RPMI7951 (cell line): ENCODE data around the gene CFAP57. TPM values are rescaled to one million over a fixed set of nuclear protein-coding genes. Genes with fewer than 3 reads are reported as not detected.
"Not testable (repeated sequence)": the region's sequence is repeated elsewhere in the genome, so short reads cannot be mapped to it uniquely, and the experiment has no call there.

Experiments
- DNase-seq: peaks from one replicate; pipeline ENCODE4 v3.0.0-alpha.2; 2012; ENCODE audit warnings: low read depth
- total RNA-seq: library from RNA; depleted of rRNA; stranded (reverse); fragments of >200 nt; shearing (Covaris generic); gene quantifications from 2 replicates; pipeline ENCODE4 v1.2.3, GENCODE V29; 2014

Gene CFAP57
- total RNA-seq, 1 experiment from 2014 or later, result 0.48 TPM

GRCh38 chr1:43172527-43172972 lies 420 bp downstream of the CFAP57 start:
- peak; percentile 87 for DNase-seq

- DNase-seq, result no peak
Observed at GRCh38 chr1:43174873-43175272, 2.7 kb downstream of the CFAP57 start.

DNA sequence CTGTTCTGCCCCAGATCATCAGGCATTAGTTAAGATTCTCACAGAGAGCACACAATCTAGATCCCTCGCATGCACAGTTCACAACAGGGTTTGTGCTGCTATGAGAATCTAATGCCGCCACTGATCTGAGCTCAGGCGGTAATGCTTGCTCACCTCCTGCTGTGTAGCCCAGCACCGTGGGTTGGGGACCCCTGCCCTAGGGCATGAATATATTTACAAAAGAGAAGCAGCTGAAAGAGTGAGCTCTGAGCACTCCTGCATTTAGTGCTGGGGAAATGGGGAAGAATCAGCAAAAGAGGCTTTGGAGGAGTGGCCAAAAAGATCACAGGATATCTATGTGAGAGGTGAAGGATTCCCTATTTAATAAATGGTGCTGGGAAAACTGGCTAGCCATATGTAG lies 5.6 kb downstream of the CFAP57 start:
- DNase-seq, result no peak

- no peak for DNase-seq
Observed at GRCh38 chr1:43184388-43184787, 12.3 kb downstream of the CFAP57 start.

GRCh38 chr1:43184995-43185394 lies 12.9 kb downstream of the CFAP57 start:
- no peak for DNase-seq

GRCh38 chr1:43188106-43188505 lies 16.0 kb downstream of the CFAP57 start:
- no peak for DNase-seq

GRCh38 chr1:43194509-43194908 lies 22.4 kb downstream of the CFAP57 start:
- DNase-seq, result no peak

DNA sequence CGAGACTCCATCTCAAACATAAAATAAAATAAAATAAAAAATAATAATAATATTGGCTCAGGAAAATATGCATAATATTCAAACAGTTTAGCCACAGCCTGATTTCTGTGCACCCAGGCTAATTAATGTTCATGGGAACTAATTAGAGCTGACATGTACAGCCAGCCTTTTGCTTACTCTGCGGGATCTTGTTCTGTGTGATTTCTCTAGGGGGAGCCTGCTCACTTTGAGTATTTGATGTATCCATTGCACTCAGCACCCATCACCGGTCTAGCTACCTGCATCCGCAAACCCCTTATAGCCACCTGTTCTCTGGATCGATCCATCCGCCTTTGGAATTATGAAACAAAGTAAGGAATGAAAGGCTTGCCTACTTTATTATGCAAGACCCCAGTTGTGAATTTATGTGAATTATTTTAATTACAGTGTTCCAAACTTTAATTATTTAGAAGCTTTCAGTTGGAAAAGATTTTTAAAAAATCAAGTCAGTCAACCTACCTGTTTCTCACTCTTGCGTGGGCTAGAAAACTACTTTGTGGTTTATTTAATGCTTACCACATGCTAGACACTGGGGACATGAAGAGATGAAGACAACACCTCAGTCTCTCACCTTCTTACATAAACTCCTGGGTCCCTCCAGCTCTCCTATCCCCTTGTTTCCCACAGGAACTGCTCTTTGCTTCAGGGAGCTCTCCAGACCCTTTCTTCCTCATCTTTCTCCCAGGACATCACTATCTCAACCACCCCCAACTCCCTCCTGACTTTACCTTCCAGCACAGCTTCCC lies 25.4 kb downstream of the CFAP57 start:
- no peak for DNase-seq

DNA sequence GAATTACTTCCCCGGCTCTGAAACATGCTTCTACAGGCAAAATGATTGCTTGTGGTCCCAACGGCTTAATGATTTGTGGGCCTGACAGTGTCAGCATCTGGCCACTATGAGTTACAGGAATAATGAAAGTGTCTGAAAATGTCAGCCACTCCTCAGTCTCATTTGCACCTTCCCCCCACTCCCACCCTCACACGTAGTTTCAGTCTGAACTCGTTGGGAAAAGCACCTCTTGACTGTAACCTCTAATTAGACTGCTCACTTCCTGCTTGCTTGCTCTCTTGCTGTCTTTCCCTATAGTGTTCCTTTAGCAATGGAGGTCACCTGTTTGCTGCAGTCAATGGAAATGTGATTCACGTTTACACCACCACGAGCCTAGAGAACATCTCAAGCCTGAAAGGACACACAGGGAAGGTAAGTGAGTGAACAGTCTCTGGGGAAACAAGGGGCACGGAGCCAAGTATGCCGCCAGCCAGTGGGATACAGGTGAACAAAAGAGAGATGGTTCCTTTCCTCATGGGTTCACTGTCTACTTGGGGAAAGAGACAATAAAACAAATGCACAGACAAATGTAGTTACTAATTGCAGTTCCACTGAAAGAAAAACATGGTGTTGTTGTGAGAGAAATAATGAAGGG lies 27.1 kb downstream of the CFAP57 start:
- no peak for DNase-seq

DNA sequence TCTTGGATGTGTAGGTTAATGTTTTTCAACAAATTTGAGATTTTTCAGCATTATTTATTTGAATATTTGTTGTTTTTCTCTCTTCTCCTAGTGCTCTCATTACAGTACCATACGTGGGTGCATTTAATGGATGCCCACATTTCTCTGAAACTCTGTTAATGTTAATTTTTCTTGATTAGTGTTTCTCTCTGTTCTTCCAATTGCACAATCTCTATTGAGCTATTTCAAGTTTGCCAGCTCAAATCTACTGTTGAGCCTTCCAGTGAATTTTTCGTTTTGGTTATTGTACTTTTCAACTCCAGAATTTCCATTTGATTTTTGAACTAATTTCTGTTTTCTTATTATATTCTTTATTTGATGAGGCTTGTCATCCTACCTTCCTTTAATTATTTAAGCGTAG lies 31.7 kb downstream of the CFAP57 start:
- DNase-seq, result no peak

GRCh38 chr1:43204394-43204793 lies 32.3 kb downstream of the CFAP57 start:
- DNase-seq, result peak; percentile 13

DNA sequence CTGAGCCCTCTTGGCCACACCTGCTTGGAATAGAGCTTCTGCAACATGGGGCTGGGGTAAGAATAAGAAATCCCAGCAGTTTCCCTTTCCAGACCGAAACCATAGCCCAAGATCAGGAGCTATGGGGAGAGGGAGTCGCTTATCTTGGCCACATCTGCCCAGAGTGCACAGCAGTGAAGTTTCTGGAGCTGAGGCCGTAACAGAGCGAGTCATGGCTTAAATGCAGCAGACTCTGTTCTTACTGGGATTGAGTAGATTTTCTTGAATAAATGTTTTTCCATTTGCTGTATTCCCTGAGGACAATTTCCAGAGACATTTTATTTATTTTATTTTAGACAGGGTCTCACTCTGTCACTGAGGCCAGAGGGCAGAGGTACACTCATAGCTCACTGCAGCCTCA lies 33.5 kb downstream of the CFAP57 start:
- peak; percentile 76 for DNase-seq

GRCh38 chr1:43206600-43207228 lies 34.6 kb downstream of the CFAP57 start:
- peak; percentile 98 for DNase-seq

DNA sequence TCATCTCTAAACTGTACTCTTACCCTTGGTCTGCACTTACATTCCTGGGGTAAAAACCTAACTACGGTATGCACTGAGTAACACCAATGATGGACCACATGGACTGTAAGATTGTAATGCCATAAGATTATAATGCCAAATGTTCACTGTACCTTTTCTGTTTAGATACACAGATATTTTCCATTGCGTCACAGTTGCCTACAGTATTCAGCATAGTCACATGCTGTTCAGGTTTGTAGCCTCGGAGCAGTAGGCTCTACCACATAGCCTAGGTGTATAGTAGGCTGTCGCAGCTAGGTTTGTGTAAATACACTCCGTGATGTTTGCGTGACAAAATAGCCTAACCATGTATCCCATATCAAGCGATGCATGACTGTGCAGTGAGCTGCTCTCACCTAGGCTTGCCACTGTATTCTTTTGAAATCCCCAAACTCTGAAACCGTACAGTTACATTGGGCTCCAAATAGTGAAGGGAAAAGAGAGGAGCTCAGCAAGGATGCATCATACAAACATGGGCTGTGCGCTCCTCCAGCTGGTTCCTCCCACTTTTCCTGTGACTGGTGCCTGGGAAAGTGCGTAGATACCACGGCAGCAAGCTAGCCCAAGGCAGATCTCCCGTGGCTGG lies 35.2 kb downstream of the CFAP57 start:
- DNase-seq, result peak; percentile 36

GRCh38 chr1:43208277-43208676 lies 36.1 kb downstream of the CFAP57 start:
- DNase-seq, result not testable (repeated sequence)

- DNase-seq, result no peak
Observed at GRCh38 chr1:43214501-43215444, 42.6 kb downstream of the CFAP57 start.

- no peak for DNase-seq
Observed at GRCh38 chr1:43217747-43218146, 45.6 kb downstream of the CFAP57 start.

GRCh38 chr1:43220905-43221778 lies 49.0 kb downstream of the CFAP57 start:
- DNase-seq, result no peak

- DNase-seq, result no peak
Observed at GRCh38 chr1:43221797-43222196, 49.7 kb downstream of the CFAP57 start.

DNA sequence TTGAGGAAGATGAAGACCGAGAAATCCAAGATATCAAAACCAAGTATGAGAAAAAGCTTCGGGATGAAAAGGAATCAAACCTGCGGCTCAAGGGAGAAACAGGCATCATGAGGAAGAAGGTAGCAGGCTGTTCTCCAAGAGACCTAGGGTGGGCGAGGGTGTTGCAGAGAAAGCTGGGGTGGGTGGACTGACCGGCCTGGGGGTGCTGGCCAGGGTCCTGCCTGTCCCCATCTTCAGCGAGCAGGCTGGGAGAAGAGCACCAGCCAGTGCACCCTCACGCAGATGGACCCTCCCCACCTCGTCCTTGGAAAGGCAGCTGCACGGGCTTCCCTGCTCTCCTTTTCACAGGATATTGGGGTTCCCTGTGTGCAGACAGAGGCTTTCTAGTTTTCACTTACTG lies 50.7 kb downstream of the CFAP57 start:
- no peak for DNase-seq
